ENCODE data around the gene TENT4B.

GRCh38 chr16:50156590-50156989, 3.5 kb downstream of the TENT4B start:
- TF ChIP-seq CTCF (conservative IDR thresholded peaks at IDR 0.05; ENCODE audit: low read depth, low read length): no peak
- no peak for TF ChIP-seq EZH2 (IDR thresholded peaks at IDR 0.05; ENCODE audit: borderline replicate concordance, low read depth, low read length, poor library complexity, severe bottlenecking)
